Prostate gland (tissue), 2 donors: Measurements from ENCODE around the gene MAML2. TPM values are rescaled to one million over a fixed set of nuclear protein-coding genes. Genes with fewer than 3 reads are reported as not detected.

ENCODE experiments used
- DNase-seq: peaks from one replicate; pipeline ENCODE4 v3.0.0-alpha.2; 2019; ENCODE audit warnings: low spot score
- H3K27ac ChIP-seq, 2 donors: fragments of 200-600 bp; sonication (generic); 2 replicates each; pipeline ENCODE4 v1.5.1; 2017 to 2019
- H3K27me3 ChIP-seq: fragments of 200-600 bp; sonication (generic); replicated peaks from 2 replicates; pipeline ENCODE4 v1.5.1; 2019; ENCODE audit not compliant: insufficient read depth
- H3K36me3 ChIP-seq, 2 donors: fragments of 200-600 bp; sonication (generic); 1 replicate in 1 of 2; 2 replicates in 1 of 2; pipeline versions ENCODE4 v1.5.1 to v1.8.1; 2017 to 2019
- H3K4me1 ChIP-seq: fragments of 200-600 bp; sonication (generic); replicated peaks from 2 replicates; pipeline ENCODE4 v1.5.1; 2019
- H3K4me3 ChIP-seq, 2 donors: fragments of 200-600 bp; sonication (generic); 2 replicates each; pipeline ENCODE4 v1.5.1; 2017 to 2019
- H3K9me3 ChIP-seq: fragments of 200-600 bp; sonication (generic); 2 replicates; pipeline ENCODE4 v1.5.1; 2017
- POLR2A ChIP-seq: fragments of 450-650 bp; IDR thresholded peaks from one replicate; pipeline ENCODE4 v1.6.1; 2016; ENCODE audit warnings: antibody characterized with exemption, mild to moderate bottlenecking
- POLR2AphosphoS5 ChIP-seq: sonication (generic); formaldehyde crosslinking; IDR thresholded peaks from one replicate; pipeline ENCODE4 v1.6.1; 2017; ENCODE audit warnings: antibody characterized with exemption
- WGBS: methylation state at CpG from one replicate; pipeline ENCODE4 v1.1.5; 2018; 5-methylcytosine and 5-hydroxymethylcytosine counted together
- intact Hi-C: fragments of 100-400 bp; cut with DNase I; formaldehyde crosslinking; loops from one replicate; pipeline ENCODE4 v1.14.2; 2022
- total RNA-seq, 2 donors: library from RNA; depleted of rRNA; stranded (reverse); fragments of >200 nt; gene quantifications; one replicate each; pipeline ENCODE4 v1.1.0, GENCODE V29; 2016
- TF ChIP-seq, protein P1 (sequence below), 4 experiments: fragments of 200-600 bp in 2 of 4; fragments of 450-650 bp in 2 of 4; sonication (generic) in 2 of 4; IDR thresholded peaks; 1 replicate in 3 of 4; 2 replicates in 1 of 4; pipeline ENCODE4 v1.5.1; 2016 to 2019; ENCODE audit warnings: antibody characterized with exemption in 4 of 4, mild to moderate bottlenecking in 2 of 4, moderate library complexity in 2 of 4

Gene MAML2
- total RNA-seq, 2 donors from 2014 or later, result 28.9 to 30.4 TPM

GRCh38 chr11:96036863-96037262 lies 306.1 kb downstream of the MAML2 start:
- DNase-seq, result no peak
- Histone ChIP-seq H3K36me3 (no peaks in the 10 kb centered on the region), H3K4me1 (no peaks in the 10 kb centered on the region), H3K9me3 (no peaks in the 10 kb centered on the region), H3K27me3 (no peaks in the 10 kb centered on the region), H3K27ac (no peak overlapping the region), H3K4me3 (no peak overlapping the region)
- TF ChIP-seq POLR2A, result no peak
- TF ChIP-seq, protein P1, sequence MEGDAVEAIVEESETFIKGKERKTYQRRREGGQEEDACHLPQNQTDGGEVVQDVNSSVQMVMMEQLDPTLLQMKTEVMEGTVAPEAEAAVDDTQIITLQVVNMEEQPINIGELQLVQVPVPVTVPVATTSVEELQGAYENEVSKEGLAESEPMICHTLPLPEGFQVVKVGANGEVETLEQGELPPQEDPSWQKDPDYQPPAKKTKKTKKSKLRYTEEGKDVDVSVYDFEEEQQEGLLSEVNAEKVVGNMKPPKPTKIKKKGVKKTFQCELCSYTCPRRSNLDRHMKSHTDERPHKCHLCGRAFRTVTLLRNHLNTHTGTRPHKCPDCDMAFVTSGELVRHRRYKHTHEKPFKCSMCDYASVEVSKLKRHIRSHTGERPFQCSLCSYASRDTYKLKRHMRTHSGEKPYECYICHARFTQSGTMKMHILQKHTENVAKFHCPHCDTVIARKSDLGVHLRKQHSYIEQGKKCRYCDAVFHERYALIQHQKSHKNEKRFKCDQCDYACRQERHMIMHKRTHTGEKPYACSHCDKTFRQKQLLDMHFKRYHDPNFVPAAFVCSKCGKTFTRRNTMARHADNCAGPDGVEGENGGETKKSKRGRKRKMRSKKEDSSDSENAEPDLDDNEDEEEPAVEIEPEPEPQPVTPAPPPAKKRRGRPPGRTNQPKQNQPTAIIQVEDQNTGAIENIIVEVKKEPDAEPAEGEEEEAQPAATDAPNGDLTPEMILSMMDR (IDR thresholded peaks at IDR 0.05), result no peak
- no peak for TF ChIP-seq POLR2AphosphoS5
- 48% methylated on average over 6 of the region's 6 CpGs for WGBS
- intact Hi-C loops, result no loop called here

- H3K27me3 ChIP-seq, result no peaks in the 10 kb centered on the region
- no peak for TF ChIP-seq POLR2A
- no peaks in the 10 kb centered on the region for H3K9me3 ChIP-seq
- no peaks in the 10 kb centered on the region for H3K36me3 ChIP-seq
- intact Hi-C loops, result no loop called here
- no peaks in the 10 kb centered on the region for H3K4me1 ChIP-seq
- H3K4me3 ChIP-seq, result no peak overlapping the region
- WGBS, result 81% methylated on average over 3 of the region's 3 CpGs
- no peak for DNase-seq
- H3K27ac ChIP-seq, result no peak overlapping the region
These were observed 307.3 kb downstream of the MAML2 start for GRCh38 chr11:96035740-96036078.

DNA sequence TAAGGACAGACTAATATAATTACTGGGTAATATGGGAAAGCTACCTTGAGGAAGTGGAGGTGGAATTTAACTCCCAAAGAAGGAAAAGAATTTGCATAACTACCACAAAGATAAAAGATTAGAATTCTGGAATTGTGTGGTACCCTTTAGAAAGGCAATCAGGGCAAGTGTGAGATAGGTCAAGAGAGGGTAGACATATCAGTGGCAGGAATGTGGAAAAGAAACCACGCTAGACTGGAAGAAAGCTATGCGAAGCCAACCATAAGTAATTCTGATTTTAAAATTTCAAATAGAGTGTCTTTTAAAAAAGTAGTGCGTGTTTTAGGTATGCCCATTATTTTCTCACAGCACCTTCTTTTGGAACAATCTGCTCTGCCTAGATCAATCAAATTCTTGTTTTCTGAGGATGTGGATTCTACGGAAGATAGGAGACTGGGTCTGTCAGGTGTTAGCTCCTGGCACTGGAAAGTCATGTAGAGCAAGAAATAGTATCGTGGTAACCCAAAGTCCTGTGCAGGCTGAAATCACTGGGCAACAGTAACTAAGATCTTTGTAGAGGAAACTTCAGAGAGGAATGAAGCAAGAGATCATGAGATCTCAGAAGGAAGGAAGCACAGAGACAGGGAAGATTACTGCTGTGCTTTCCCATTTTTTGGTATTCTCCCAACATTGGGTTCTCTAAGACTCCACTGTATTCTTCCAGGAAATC lies 307.8 kb downstream of the MAML2 start:
- H3K27ac ChIP-seq, result no peak overlapping the region

GRCh38 chr11:96033599-96033998 lies 309.4 kb downstream of the MAML2 start:
- Histone ChIP-seq H3K27me3 (no peaks in the 10 kb centered on the region), H3K9me3 (no peaks in the 10 kb centered on the region), H3K4me1 (no peaks in the 10 kb centered on the region), H3K36me3 (no peaks in the 10 kb centered on the region), H3K4me3 (no peak overlapping the region), H3K27ac (no peak overlapping the region)
- intact Hi-C loops, result no loop called here
- DNase-seq, result no peak
- TF ChIP-seq POLR2A (no peak), POLR2AphosphoS5 (no peak)
- TF ChIP-seq, protein P1 (IDR thresholded peaks at IDR 0.05), result no peak
- WGBS, result 62% methylated on average over 4 of the region's 4 CpGs

More for the DNA sequence above, 307.8 kb downstream of the MAML2 start:
- Histone ChIP-seq H3K4me1 (no peaks in the 10 kb centered on the region), H3K4me3 (no peak overlapping the region), H3K27me3 (no peaks in the 10 kb centered on the region), H3K36me3 (no peaks in the 10 kb centered on the region), H3K9me3 (no peaks in the 10 kb centered on the region)
- intact Hi-C loops, result no loop called here
- WGBS, result 93% methylated on average over 5 of the region's 5 CpGs
- DNase-seq, result no peak
- TF ChIP-seq, protein P1 (IDR thresholded peaks at IDR 0.05), result no peak
- TF ChIP-seq POLR2AphosphoS5, result no peak
- TF ChIP-seq POLR2A, result no peak

- Histone ChIP-seq H3K27me3 (no peaks in the 10 kb centered on the region), H3K9me3 (no peaks in the 10 kb centered on the region), H3K4me3 (no peak overlapping the region), H3K36me3 (no peaks in the 10 kb centered on the region), H3K4me1 (no peaks in the 10 kb centered on the region), H3K27ac (no peak overlapping the region)
- no peak for TF ChIP-seq POLR2A
- TF ChIP-seq, protein P1 (IDR thresholded peaks at IDR 0.05), result no peak
- no peak for TF ChIP-seq POLR2AphosphoS5
- no peak for DNase-seq
- intact Hi-C loops, result no loop called here
These were observed 309.9 kb downstream of the MAML2 start for GRCh38 chr11:96033095-96033494.
